ENCODE data around the gene GIPC1. TPM values are rescaled to one million over a fixed set of nuclear protein-coding genes. Genes with fewer than 3 reads are reported as not detected.
A peak's percentile ranks its signal among the peaks of the same experiment; 100 is the strongest.
"Not testable (repeated sequence)": the region's sequence is repeated elsewhere in the genome, so short reads cannot be mapped to it uniquely, and the experiment has no call there.

Gene GIPC1
- total RNA-seq: 98.8 TPM

GRCh38 chr19:14496029-14496833 lies at the start of gene GIPC1:
TSS of gene GIPC1 (minus strand) at chr19:14496127. CDS start at chr19:14482976, 13,151 bp downstream.
- peak; percentile 99 for DNase-seq

- no peak for DNase-seq
These were observed 49.8 kb upstream of the GIPC1 start for GRCh38 chr19:14545716-14546082.

GRCh38 chr19:14544977-14545715 lies 49.2 kb upstream of the GIPC1 start:
- DNase-seq: peak; percentile 95

- DNase-seq: no peak
These were observed 48.1 kb upstream of the GIPC1 start for GRCh38 chr19:14544047-14544446.

- peak; percentile 63 for DNase-seq
These were observed 46.9 kb upstream of the GIPC1 start for GRCh38 chr19:14542711-14543328.

GRCh38 chr19:14541979-14542378 lies 46.1 kb upstream of the GIPC1 start:
- DNase-seq: not testable (repeated sequence)

GRCh38 chr19:14540741-14541525 lies 45.0 kb upstream of the GIPC1 start:
- DNase-seq: no peak

- peak; percentile 70 for DNase-seq
These were observed 41.2 kb upstream of the GIPC1 start for GRCh38 chr19:14536926-14537692.

- no peak for DNase-seq
These were observed 37.5 kb upstream of the GIPC1 start for GRCh38 chr19:14533450-14533849.

GRCh38 chr19:14530506-14530905 lies 34.6 kb upstream of the GIPC1 start:
- DNase-seq: no peak

GRCh38 chr19:14530005-14530348 lies 34.0 kb upstream of the GIPC1 start:
- DNase-seq: no peak

- DNase-seq: peak; percentile 100
These were observed 33.5 kb upstream of the GIPC1 start, which contains the start of gene TECR for GRCh38 chr19:14529254-14530004. TSS of gene TECR (plus strand) at chr19:14529594. CDS start at chr19:14529697, 103 bp downstream.

- no peak for DNase-seq
These were observed 32.7 kb upstream of the GIPC1 start for GRCh38 chr19:14528419-14529253.

GRCh38 chr19:14526423-14526822 lies 30.5 kb upstream of the GIPC1 start:
- no peak for DNase-seq

- DNase-seq: peak; percentile 79
These were observed 29.8 kb upstream of the GIPC1 start for GRCh38 chr19:14525729-14526128.

- DNase-seq: no peak
These were observed 24.6 kb upstream of the GIPC1 start for GRCh38 chr19:14520543-14520942.

GRCh38 chr19:14519860-14520407 lies 24.0 kb upstream of the GIPC1 start:
- DNase-seq: no peak

- no peak for DNase-seq
These were observed 23.4 kb upstream of the GIPC1 start for GRCh38 chr19:14519245-14519859.

Measured in tongue (tissue), 2 donors.